SK-N-MC (cell line): ENCODE results near the gene GALT.

Experiments
- DNase-seq: peaks from one replicate; pipeline ENCODE4 v3.0.0-alpha.2; 2011; ENCODE audit warnings: low read depth, low spot score
- H3K27ac ChIP-seq: fragments of 200-600 bp; sonication (generic); 2 replicates; pipeline ENCODE4 v1.5.1; 2016; ENCODE audit warnings: mixed run types
- H3K36me3 ChIP-seq: fragments of 200-600 bp; sonication (generic); 2 replicates; pipeline ENCODE4 v1.6.1; 2017; ENCODE audit warnings: antibody characterized with exemption, low read length, mixed read lengths; ENCODE audit not compliant: insufficient read depth
- H3K4me3 ChIP-seq: fragments of 200-600 bp; sonication (generic); 2 replicates; pipeline ENCODE4 v1.5.1; 2016
- H3K9ac ChIP-seq: fragments of 200-600 bp; sonication (generic); 2 replicates; pipeline ENCODE4 v1.8.0; 2017; ENCODE audit warnings: mixed run types, mixed read lengths; ENCODE audit not compliant: insufficient read length
- H3K9me3 ChIP-seq: fragments of 200-600 bp; sonication (generic); 2 replicates; pipeline ENCODE4 v1.6.1; 2017; ENCODE audit warnings: low read depth, mild to moderate bottlenecking, antibody characterized with exemption, low read length, moderate library complexity, mixed read lengths
- EZH2 ChIP-seq: fragments of 200-600 bp; sonication (generic); IDR thresholded peaks from one replicate; pipeline ENCODE4 v1.6.1; 2017; ENCODE audit warnings: antibody characterized with exemption
- FOXP2 ChIP-seq: optimal IDR thresholded peaks from 2 replicates; pipeline ENCODE3; 2011; ENCODE audit warnings: mild to moderate bottlenecking, moderate library complexity; ENCODE audit not compliant: insufficient read depth; ENCODE audit errors: extremely low read length, control extremely low read depth
- POLR2AphosphoS5 ChIP-seq: IDR thresholded peaks from 2 replicates; pipeline ENCODE4 v1.6.1; 2012; ENCODE audit warnings: mild to moderate bottlenecking, low read depth, low read length, borderline replicate concordance

The GALT gene

DNA sequence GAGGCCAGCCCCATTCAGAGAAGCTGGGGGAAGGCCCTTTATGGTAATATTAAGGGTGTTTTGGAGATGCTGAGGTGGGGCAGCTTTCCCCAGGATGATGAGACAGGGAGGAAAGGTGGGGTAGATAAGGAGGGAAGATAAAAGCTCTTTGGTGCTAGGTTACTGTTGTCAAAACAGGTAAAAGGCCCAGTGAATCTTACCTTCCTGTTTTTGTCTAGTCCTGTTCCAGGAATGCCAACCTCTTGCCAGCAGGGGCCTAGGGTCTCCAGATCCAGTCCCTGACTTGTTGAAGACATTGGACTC is 16.8 kb downstream of the GALT start:
- no peak overlapping the region for H3K27ac ChIP-seq
- H3K4me3 ChIP-seq = no peak overlapping the region
- DNase-seq = no peak
- H3K36me3 ChIP-seq = peaks cover 14% of the 10 kb centered on the region; the same call in 1 of the 2 replicates
- no peaks in the 10 kb centered on the region for H3K9me3 ChIP-seq
- no peak overlapping the region for H3K9ac ChIP-seq
- TF ChIP-seq FOXP2 (no peak), POLR2AphosphoS5 (no peak), EZH2 (no peak)

DNA sequence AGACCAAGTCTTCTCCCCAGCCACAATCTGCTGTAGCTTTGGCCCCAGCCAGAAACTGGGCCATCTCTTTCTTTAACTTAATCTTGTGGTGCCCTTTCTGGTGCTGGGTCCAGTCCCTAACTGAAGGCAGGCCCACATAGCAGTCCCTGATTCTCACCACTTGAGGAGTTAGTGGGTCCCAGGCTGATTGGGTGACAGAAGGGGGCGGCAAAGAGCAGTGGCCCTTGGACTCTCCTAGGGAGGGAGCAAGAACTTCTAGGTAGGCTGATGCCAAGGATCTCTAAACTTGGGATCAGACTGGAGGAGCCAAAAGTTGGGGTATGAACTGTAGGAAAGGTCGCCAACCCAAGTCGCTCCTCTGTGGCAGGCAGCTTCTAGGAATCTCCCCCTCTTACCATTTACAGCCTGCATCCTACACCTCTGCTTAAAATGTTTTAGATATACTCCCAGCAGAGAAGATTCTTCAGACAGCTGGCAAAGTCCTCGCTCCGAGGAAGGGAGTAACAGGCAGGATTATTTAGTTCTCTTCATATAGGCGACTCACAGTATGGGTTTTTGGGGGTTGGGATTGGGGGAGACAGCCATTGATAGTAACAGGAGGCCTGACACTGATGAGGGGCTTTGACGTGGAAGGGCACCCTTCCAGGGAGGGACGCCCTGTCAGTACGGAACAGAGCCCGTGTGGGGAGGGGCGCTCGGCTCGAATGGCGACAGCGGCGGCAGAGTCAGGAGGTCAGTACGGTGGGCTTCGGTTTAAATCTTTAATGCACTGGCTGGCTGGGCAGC is 18.0 kb downstream of the GALT start:
- Histone ChIP-seq H3K9me3 (no peaks in the 10 kb centered on the region), H3K4me3 (peak overlapping the region; percentile 95), H3K9ac (peak overlapping the region; percentile 58), H3K27ac (no peak overlapping the region), H3K36me3 (peaks cover 14% of the 10 kb centered on the region; the same call in 1 of the 2 replicates)
- no peak for DNase-seq
- TF ChIP-seq POLR2AphosphoS5 (no peak), EZH2 (no peak), FOXP2 (no peak)

DNA sequence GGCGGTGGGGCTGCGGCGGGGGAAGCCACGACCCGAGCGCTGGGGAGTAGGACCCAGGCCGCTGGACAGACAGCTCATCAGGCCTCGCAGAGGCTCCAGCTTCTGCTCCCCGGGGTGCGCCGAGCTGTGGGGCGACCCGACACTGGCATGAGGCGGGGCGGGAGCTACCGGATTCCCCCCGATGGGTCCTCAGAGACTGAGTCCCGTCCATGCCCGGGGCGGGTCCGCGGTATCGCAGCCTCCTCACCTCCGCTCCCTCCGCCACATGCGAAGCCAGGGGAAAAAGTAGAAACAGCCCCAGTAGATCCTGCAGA is 18.5 kb downstream of the GALT start:
- DNase-seq = no peak
- Histone ChIP-seq H3K27ac (no peak overlapping the region), H3K36me3 (peaks cover 8% of the 10 kb centered on the region; the same call in 1 of the 2 replicates), H3K9me3 (no peaks in the 10 kb centered on the region), H3K4me3 (peak overlapping the region; percentile 95), H3K9ac (peak overlapping the region; percentile 58)
- TF ChIP-seq POLR2AphosphoS5 (no peak; the same call in none of the 2 replicates), FOXP2 (no peak), EZH2 (no peak)

DNA sequence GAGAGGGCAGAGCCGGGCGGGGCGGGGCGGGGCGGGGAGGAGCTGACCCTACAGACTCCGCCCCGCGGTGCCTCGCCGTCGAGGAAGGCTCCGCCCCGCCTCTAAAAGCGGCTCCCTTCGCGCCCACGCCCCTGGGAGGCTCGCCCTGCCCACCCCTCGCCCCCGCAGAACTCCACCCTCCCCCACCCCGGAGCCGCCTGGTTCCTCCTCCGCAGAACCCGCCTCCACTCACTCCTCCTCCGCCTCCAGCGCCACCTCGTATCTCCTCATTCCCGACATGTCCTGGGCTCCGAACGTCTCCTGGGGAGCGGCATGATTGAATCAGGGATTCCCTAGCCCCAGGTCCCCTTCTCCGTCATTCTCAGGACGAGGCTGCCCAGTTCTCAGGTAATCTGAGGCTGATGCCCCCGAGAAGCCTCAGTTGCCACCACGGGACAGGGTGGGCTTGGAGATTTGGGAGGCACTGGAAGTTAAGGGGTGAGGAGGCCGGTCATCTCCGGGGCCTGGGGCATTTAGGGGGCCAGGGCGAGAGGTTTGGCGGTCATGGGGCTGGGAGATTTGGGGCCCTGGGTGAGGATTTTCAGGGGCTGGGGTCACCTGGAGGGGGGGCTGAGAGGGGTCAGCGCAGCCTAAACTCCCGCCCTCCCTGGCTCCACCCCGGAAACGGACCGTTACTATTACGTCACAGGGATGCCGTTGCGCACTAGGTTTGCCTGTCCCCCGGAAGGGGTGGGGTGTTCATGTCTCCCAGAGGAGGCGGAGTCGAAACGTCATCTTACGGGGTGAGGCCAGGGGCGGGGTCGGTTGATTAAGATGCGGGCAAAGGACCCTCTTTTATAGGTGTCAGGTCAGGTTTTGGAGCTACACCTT is 19.1 kb downstream of the GALT start:
- Histone ChIP-seq H3K9me3 (no peaks in the 10 kb centered on the region), H3K27ac (peak overlapping the region; percentile 94), H3K9ac (peak overlapping the region; percentile 93), H3K4me3 (peak overlapping the region; percentile 95), H3K36me3 (peaks cover 4% of the 10 kb centered on the region; the same call in 1 of the 2 replicates)
- no peak for DNase-seq
- TF ChIP-seq EZH2 (no peak), POLR2AphosphoS5 (peak; percentile 85)

DNA sequence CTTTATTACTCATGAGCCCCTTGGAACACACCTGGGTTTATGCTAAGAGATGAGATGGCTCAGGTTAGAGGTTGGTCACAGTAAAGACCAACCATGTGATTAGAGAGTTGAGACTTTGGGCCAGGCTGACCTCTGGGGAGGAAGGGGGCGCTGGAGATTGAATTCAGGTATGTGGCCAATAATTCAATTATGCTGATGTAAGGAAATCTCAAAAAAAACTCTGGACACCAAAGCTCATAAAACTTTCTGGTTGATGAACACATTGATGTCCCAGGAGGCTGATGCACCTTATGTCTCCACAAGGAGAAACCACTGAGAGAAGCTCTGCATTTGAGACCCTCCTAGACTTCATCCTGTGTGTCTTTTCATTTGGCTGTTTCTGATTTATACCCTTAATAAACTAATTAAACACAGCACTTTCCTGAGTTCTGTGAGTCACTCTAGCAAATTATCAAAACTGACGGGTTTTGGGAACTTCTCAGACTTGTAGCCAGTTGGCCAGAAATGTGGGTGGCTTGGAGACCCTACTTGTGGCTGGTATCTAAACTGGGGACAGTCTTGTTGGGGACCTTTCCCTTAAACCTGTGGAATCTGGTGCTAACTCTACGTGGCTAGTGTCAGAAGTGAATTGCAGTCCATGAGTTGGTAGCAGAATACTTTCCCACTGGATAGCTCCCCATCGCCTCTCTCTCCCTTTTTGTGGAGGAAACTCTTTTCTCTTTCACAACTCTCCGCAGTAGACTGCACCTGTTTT is 23.5 kb downstream of the GALT start:
- no peaks in the 10 kb centered on the region for H3K9me3 ChIP-seq
- TF ChIP-seq POLR2AphosphoS5 = no peak
- no peak for TF ChIP-seq EZH2
- no peak for TF ChIP-seq FOXP2
- no peak overlapping the region for H3K4me3 ChIP-seq
- H3K9ac ChIP-seq = no peak overlapping the region
- DNase-seq = no peak
- H3K36me3 ChIP-seq = no peaks in the 10 kb centered on the region
- H3K27ac ChIP-seq = no peak overlapping the region

DNA sequence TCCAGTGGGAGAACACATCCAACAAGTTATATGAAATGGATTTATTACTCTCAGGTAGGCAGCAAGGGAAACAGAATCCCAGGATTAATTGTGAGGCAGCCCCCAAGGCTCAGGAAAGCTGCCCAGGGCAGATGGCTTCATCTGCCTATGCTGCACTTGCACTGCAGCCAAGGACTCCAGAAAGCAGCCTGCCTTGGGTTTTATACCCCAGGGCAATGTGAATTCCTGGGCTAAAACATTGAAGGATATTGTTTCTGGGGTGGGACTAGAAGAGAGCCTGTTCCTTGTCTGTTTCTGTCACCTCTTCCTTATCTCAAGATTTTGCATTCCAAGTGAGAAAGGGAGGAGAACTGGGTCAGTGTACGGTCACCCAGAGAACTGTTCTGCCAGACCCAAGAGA is 24.8 kb downstream of the GALT start:
- TF ChIP-seq FOXP2 (no peak), POLR2AphosphoS5 (no peak), EZH2 (no peak)
- no peak for DNase-seq
- H3K4me3 ChIP-seq = no peak overlapping the region
- no peak overlapping the region for H3K9ac ChIP-seq
- no peak overlapping the region for H3K27ac ChIP-seq
- H3K36me3 ChIP-seq = no peaks in the 10 kb centered on the region
- no peaks in the 10 kb centered on the region for H3K9me3 ChIP-seq

DNA sequence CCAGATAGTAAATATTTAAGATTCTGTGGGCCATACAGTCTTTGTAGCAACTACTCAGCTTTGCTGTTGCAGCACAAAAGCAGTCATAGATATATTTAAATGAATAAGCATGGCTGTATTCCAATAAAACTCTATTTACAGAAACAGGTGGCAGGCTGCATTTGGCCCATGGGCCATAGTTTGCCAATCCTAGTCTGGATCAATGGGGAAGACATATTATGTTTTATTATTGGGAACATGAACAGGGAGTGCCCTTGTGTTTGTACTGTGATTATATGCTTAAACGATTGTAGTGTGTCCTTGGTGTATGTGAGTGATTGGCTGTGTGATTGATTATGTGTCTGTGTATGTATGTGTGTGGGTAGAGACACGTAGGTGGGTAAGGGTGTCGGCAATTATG is 28.0 kb downstream of the GALT start:
- H3K9me3 ChIP-seq = no peaks in the 10 kb centered on the region
- DNase-seq = no peak
- TF ChIP-seq POLR2AphosphoS5 (no peak), EZH2 (no peak), FOXP2 (no peak)
- no peaks in the 10 kb centered on the region for H3K36me3 ChIP-seq
- no peak overlapping the region for H3K27ac ChIP-seq
- H3K9ac ChIP-seq = no peak overlapping the region
- no peak overlapping the region for H3K4me3 ChIP-seq

DNA sequence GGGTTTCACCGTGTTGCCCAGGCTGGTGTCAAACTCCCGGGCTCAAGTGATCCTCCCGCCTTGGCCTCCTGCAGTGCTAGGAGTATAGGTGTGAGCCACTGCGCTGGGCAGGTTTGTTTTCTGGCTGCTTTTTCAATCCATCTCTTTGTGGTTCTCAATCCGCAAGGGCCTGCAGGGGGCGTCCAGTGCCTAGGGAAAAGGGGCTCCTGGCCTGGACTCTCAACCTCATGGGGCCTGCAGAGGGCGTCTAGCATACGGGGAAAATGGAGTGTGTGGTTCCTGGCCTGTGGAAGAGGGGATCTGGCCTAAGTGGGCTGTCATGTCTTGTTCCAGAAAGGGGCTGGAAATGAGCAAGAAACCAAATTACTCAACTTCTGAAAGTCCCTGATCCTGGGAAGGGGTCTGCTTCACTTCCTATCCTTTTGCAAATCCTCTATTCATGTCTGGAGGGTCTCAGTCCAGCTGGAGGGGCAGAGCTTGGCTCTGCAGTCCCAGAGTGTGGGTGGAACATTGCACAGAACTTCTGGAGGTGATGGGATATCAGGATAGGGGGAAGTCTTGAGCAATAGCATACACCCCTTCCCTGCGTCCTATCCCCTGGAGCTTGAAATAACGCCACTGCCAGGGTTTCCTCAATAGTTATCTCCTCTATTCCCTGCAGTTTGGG is 28.7 kb downstream of the GALT start:
- Histone ChIP-seq H3K9ac (no peak overlapping the region), H3K4me3 (no peak overlapping the region), H3K27ac (no peak overlapping the region), H3K9me3 (no peaks in the 10 kb centered on the region), H3K36me3 (no peaks in the 10 kb centered on the region)
- TF ChIP-seq EZH2 (no peak), POLR2AphosphoS5 (no peak), FOXP2 (no peak)
- DNase-seq = no peak
